Activated CD8-positive, alpha-beta T cell treated with anti-CD3 and anti-CD28 coated beads, Interleukin-2, amount 10 ng/mL, durations not matched to agents 7 days and 5 days (primary cell): ENCODE measurements around the gene DUSP2. TPM values are rescaled to one million over a fixed set of nuclear protein-coding genes. Genes with fewer than 3 reads are reported as not detected.

Source experiments
- ATAC-seq: fragments of 150-1000 bp; cut with Tn5 transposase; one replicate; pipeline ENCODE4 v1.10.0; 2021; ENCODE audit warnings: moderate library complexity
- CTCF ChIA-PET: fragments of 350-600 bp; sonication (Branson Sonifier 250); formaldehyde crosslinking; loops from one replicate; lab custom pipeline; 2021; ENCODE audit warnings: antibody characterized with exemption; lab: Charles Lee
- POLR2A ChIA-PET: fragments of 350-600 bp; sonication (Branson Sonifier 250); formaldehyde crosslinking; loops from one replicate; lab custom pipeline; 2021; ENCODE audit warnings: antibody characterized with exemption; lab: Charles Lee
- DNase-seq: peaks from one replicate; pipeline ENCODE4 v3.0.0-alpha.2; 2020
- H3K27ac Mint-ChIP-seq: one replicate; pipeline ENCODE4 v1.8.0; 2021; ENCODE audit warnings: mild to moderate bottlenecking, mixed read lengths
- H3K27me3 Mint-ChIP-seq: one replicate; pipeline ENCODE4 v1.8.0; 2021; ENCODE audit warnings: low read depth, mixed read lengths
- H3K36me3 Mint-ChIP-seq: one replicate; pipeline ENCODE4 v1.8.0; 2021; ENCODE audit warnings: low read depth, mixed read lengths
- H3K4me1 Mint-ChIP-seq: one replicate; pipeline ENCODE4 v1.8.0; 2021; ENCODE audit warnings: low read depth, mixed read lengths
- H3K4me3 Mint-ChIP-seq: one replicate; pipeline ENCODE4 v1.8.0; 2021; ENCODE audit warnings: mild to moderate bottlenecking, mixed read lengths
- H3K9me3 Mint-ChIP-seq: one replicate; pipeline ENCODE4 v1.8.0; 2022; ENCODE audit warnings: mixed read lengths; ENCODE audit not compliant: insufficient read depth
- total RNA-seq, 2 experiments: library from RNA; stranded (reverse); gene quantifications; one replicate each; pipeline ENCODE4 v1.2.3, GENCODE V29; 2021

The DUSP2 gene
- total RNA-seq, 2 experiments from 2014 or later: 20.3 to 21.2 TPM

GRCh38 chr2:96129528-96130120 lies 15.6 kb downstream of the DUSP2 start:
- DNase-seq (no peak), ATAC-seq (no peak)
- Mint-ChIP-seq H3K36me3 (no peaks in the 10 kb centered on the region), H3K9me3 (no peaks in the 10 kb centered on the region), H3K4me1 (peaks cover 21% of the 10 kb centered on the region), H3K4me3 (no peak overlapping the region), H3K27me3 (peaks cover 2% of the 10 kb centered on the region), H3K27ac (no peak overlapping the region)
- POLR2A ChIA-PET: interaction anchor here (1.7 kb wide), 2 partner anchors 14 to 16 kb away, joined by 3 to 5 read pairs; partner anchors contain the start of gene DUSP2
- CTCF ChIA-PET: interaction anchor here (0.6 to 2.7 kb wide), 7 partner anchors 10 to 164 kb away, joined by 3 to 29 read pairs (median 8); no protein-coding TSS in a partner anchor

GRCh38 chr2:96128456-96128855 lies 16.8 kb downstream of the DUSP2 start:
- ChIA-PET CTCF (interaction anchor here (0.9 to 1.6 kb wide), 4 partner anchors 8 to 135 kb away, joined by 3 read pairs; no protein-coding TSS in a partner anchor), POLR2A (no interaction called here)
- Mint-ChIP-seq H3K9me3 (no peaks in the 10 kb centered on the region), H3K4me1 (peaks cover 21% of the 10 kb centered on the region), H3K27me3 (peaks cover 2% of the 10 kb centered on the region), H3K27ac (no peak overlapping the region), H3K4me3 (no peak overlapping the region), H3K36me3 (no peaks in the 10 kb centered on the region)
- ATAC-seq (no peak), DNase-seq (no peak)

- Mint-ChIP-seq H3K4me1 (peaks cover 18% of the 10 kb centered on the region), H3K27ac (no peak overlapping the region), H3K27me3 (peaks cover 17% of the 10 kb centered on the region), H3K4me3 (no peak overlapping the region), H3K9me3 (no peaks in the 10 kb centered on the region), H3K36me3 (no peaks in the 10 kb centered on the region)
- ChIA-PET CTCF (interaction anchor here (2.3 kb wide), 1 partner anchor 49 kb away, joined by 9 read pairs; no protein-coding TSS in a partner anchor), POLR2A (no interaction called here)
- DNase-seq (no peak), ATAC-seq (no peak)
Observed at GRCh38 chr2:96124406-96125265, 20.6 kb downstream of the DUSP2 start.

GRCh38 chr2:96123936-96124335 lies 21.3 kb downstream of the DUSP2 start:
- Mint-ChIP-seq H3K27ac (no peak overlapping the region), H3K36me3 (no peaks in the 10 kb centered on the region), H3K27me3 (peaks cover 18% of the 10 kb centered on the region), H3K9me3 (no peaks in the 10 kb centered on the region), H3K4me3 (no peak overlapping the region), H3K4me1 (peaks cover 15% of the 10 kb centered on the region)
- CTCF ChIA-PET: interaction anchor here (1.5 to 2.3 kb wide), 2 partner anchors 50 to 101 kb away, joined by 5 to 9 read pairs; no protein-coding TSS in a partner anchor
- no peak for ATAC-seq
- POLR2A ChIA-PET: interaction anchor here (1.0 kb wide), 1 partner anchor 85 kb away, joined by 3 read pairs; the partner anchor contains the start of gene STARD7
- DNase-seq: no peak

GRCh38 chr2:96123290-96123689 lies 21.9 kb downstream of the DUSP2 start:
- Mint-ChIP-seq H3K36me3 (no peaks in the 10 kb centered on the region), H3K4me3 (no peak overlapping the region), H3K4me1 (peaks cover 15% of the 10 kb centered on the region), H3K9me3 (no peaks in the 10 kb centered on the region), H3K27ac (no peak overlapping the region), H3K27me3 (peaks cover 20% of the 10 kb centered on the region)
- ATAC-seq: no peak
- no peak for DNase-seq
- CTCF ChIA-PET: interaction anchor here (1.5 to 2.3 kb wide), 2 partner anchors 51 to 101 kb away, joined by 5 to 9 read pairs; no protein-coding TSS in a partner anchor
- POLR2A ChIA-PET: interaction anchor here (1.0 kb wide), 1 partner anchor 85 kb away, joined by 3 read pairs; the partner anchor contains the start of gene STARD7

- Mint-ChIP-seq H3K36me3 (no peaks in the 10 kb centered on the region), H3K4me3 (no peak overlapping the region), H3K27ac (no peak overlapping the region), H3K27me3 (peaks cover 20% of the 10 kb centered on the region), H3K9me3 (no peaks in the 10 kb centered on the region), H3K4me1 (peaks cover 23% of the 10 kb centered on the region)
- ChIA-PET POLR2A (no interaction called here), CTCF (interaction anchor here (1.5 to 2.3 kb wide), 2 partner anchors 52 to 100 kb away, joined by 5 to 9 read pairs; no protein-coding TSS in a partner anchor)
- DNase-seq: no peak
- no peak for ATAC-seq
Observed at GRCh38 chr2:96122391-96122790, 22.8 kb downstream of the DUSP2 start.

GRCh38 chr2:96121414-96121813 lies 23.8 kb downstream of the DUSP2 start:
- DNase-seq: no peak
- Mint-ChIP-seq H3K9me3 (no peaks in the 10 kb centered on the region), H3K4me3 (no peak overlapping the region), H3K27ac (no peak overlapping the region), H3K36me3 (no peaks in the 10 kb centered on the region), H3K4me1 (peaks cover 26% of the 10 kb centered on the region), H3K27me3 (peaks cover 20% of the 10 kb centered on the region)
- no peak for ATAC-seq
- ChIA-PET CTCF (no interaction called here), POLR2A (no interaction called here)

GRCh38 chr2:96120991-96121390 lies 24.2 kb downstream of the DUSP2 start:
- DNase-seq: no peak
- CTCF ChIA-PET: no interaction called here
- H3K27me3 Mint-ChIP-seq: peaks cover 23% of the 10 kb centered on the region
- H3K4me1 Mint-ChIP-seq: peaks cover 26% of the 10 kb centered on the region
- no peak for ATAC-seq
- peak overlapping the region; percentile 39 for H3K27ac Mint-ChIP-seq
- POLR2A ChIA-PET: no interaction called here
- H3K36me3 Mint-ChIP-seq: no peaks in the 10 kb centered on the region
- H3K4me3 Mint-ChIP-seq: no peak overlapping the region
- H3K9me3 Mint-ChIP-seq: no peaks in the 10 kb centered on the region

GRCh38 chr2:96120091-96120720 lies 25.0 kb downstream of the DUSP2 start:
- H3K27me3 Mint-ChIP-seq: peaks cover 31% of the 10 kb centered on the region
- no peak overlapping the region for H3K4me3 Mint-ChIP-seq
- DNase-seq (no peak), ATAC-seq (no peak)
- H3K27ac Mint-ChIP-seq: no peak overlapping the region
- H3K4me1 Mint-ChIP-seq: peaks cover 30% of the 10 kb centered on the region
- CTCF ChIA-PET: interaction anchor here (2.5 kb wide), 1 partner anchor 127 kb away, joined by 21 read pairs; no protein-coding TSS in a partner anchor
- no peaks in the 10 kb centered on the region for H3K9me3 Mint-ChIP-seq
- no peaks in the 10 kb centered on the region for H3K36me3 Mint-ChIP-seq
- POLR2A ChIA-PET: no interaction called here

GRCh38 chr2:96119389-96119751 lies 25.9 kb downstream of the DUSP2 start:
- H3K27me3 Mint-ChIP-seq: peaks cover 33% of the 10 kb centered on the region
- H3K4me3 Mint-ChIP-seq: no peak overlapping the region
- no peak overlapping the region for H3K27ac Mint-ChIP-seq

GRCh38 chr2:96118698-96119388 lies 26.4 kb downstream of the DUSP2 start:
- ChIA-PET POLR2A (no interaction called here), CTCF (interaction anchor here (0.6 to 3.3 kb wide), 6 partner anchors 12 to 126 kb away, joined by 3 to 26 read pairs (median 16); partner anchors contain the start of gene ASTL)
- Mint-ChIP-seq H3K27ac (no peak overlapping the region), H3K4me1 (peaks cover 30% of the 10 kb centered on the region), H3K9me3 (no peaks in the 10 kb centered on the region), H3K4me3 (no peak overlapping the region), H3K36me3 (no peaks in the 10 kb centered on the region), H3K27me3 (peaks cover 33% of the 10 kb centered on the region)
- DNase-seq (no peak), ATAC-seq (no peak)

More at GRCh38 chr2:96119389-96119751, 25.9 kb downstream of the DUSP2 start:
- no peak for DNase-seq
- no peak for ATAC-seq
- Mint-ChIP-seq H3K4me1 (peaks cover 30% of the 10 kb centered on the region), H3K9me3 (no peaks in the 10 kb centered on the region), H3K36me3 (no peaks in the 10 kb centered on the region)
- CTCF ChIA-PET: interaction anchor here (1.4 to 3.3 kb wide), 3 partner anchors 19 to 126 kb away, joined by 10 to 26 read pairs (median 21); partner anchors contain the start of gene ASTL
- POLR2A ChIA-PET: no interaction called here
